IMR-90 (cell line): Measurements from ENCODE around the gene IL1A. TPM values are rescaled to one million over a fixed set of nuclear protein-coding genes. Genes with fewer than 3 reads are reported as not detected.

Source experiments
- ATAC-seq: fragments of 200-7000 bp; cut with Tn5 transposase; 2 replicates; pipeline ENCODE4 v1.9.1; 2020; ENCODE audit warnings: low read depth, mild to moderate bottlenecking, moderate library complexity
- BruUV-seq: library from RNA; stranded (reverse); fragments of 400-500 nt; replicated peaks from 2 replicates; lab custom pipeline; 2021; lab: Mats Ljungman, UMichigan
- CTCF ChIA-PET: fragments of 300-600 bp; formaldehyde crosslinking; extraction: SDS; loops from one replicate; lab custom pipeline; 2021; ENCODE audit warnings: antibody characterized with exemption; lab: Yijun Ruan, JAX
- POLR2A ChIA-PET: fragments of 300-600 bp; sonication (Branson Sonifier 250); formaldehyde crosslinking; loops from one replicate; lab custom pipeline; 2022; ENCODE audit warnings: antibody characterized with exemption; ENCODE audit not compliant: unreplicated experiment; lab: Charles Lee
- DNase-seq: peaks from one replicate; pipeline ENCODE4 v3.0.0; 2013
- H2AFZ ChIP-seq: replicated peaks from 2 replicates; pipeline ENCODE3; 2013; ENCODE audit warnings: low read length, mild to moderate bottlenecking; ENCODE audit not compliant: poor library complexity
- H2AK5ac ChIP-seq: 2 replicates; pipeline ENCODE4 v1.6.1; 2013; ENCODE audit warnings: low read depth, low read length, inconsistent platforms
- H2AK9ac ChIP-seq: replicated peaks from 2 replicates; pipeline ENCODE3; 2013; ENCODE audit warnings: mild to moderate bottlenecking, low read depth, low read length, moderate library complexity; ENCODE audit not compliant: poor library complexity
- H2BK120ac ChIP-seq: 2 replicates; pipeline ENCODE4 v1.6.1; 2013; ENCODE audit warnings: low read depth, low read length, inconsistent platforms
- H2BK15ac ChIP-seq: 3 replicates; pipeline ENCODE4 v1.6.1; 2013; ENCODE audit warnings: low read depth, low read length, inconsistent platforms
- H2BK20ac ChIP-seq: 2 replicates; pipeline ENCODE4 v1.6.1; 2013; ENCODE audit warnings: low read depth, mild to moderate bottlenecking, inconsistent platforms, low read length, moderate library complexity
- H2BK5ac ChIP-seq: 2 replicates; pipeline ENCODE4 v1.6.1; 2013; ENCODE audit warnings: mild to moderate bottlenecking, low read depth, low read length, inconsistent platforms; ENCODE audit not compliant: poor library complexity, severe bottlenecking
- H3K14ac ChIP-seq: replicated peaks from 2 replicates; pipeline ENCODE4 v1.6.1; 2013; ENCODE audit warnings: low read depth, low read length, inconsistent platforms
- H3K18ac ChIP-seq: 2 replicates; pipeline ENCODE4 v1.6.1; 2013; ENCODE audit warnings: low read depth, low read length, control low read depth
- H3K23ac ChIP-seq: 2 replicates; pipeline ENCODE4 v1.6.1; 2013; ENCODE audit warnings: low read depth, low read length, inconsistent platforms
- H3K27ac ChIP-seq: 2 replicates; pipeline ENCODE4 v1.5.1; 2013; ENCODE audit warnings: mild to moderate bottlenecking, control low read depth, low read length; ENCODE audit not compliant: insufficient read depth
- H3K27me3 ChIP-seq: 2 replicates; pipeline ENCODE4 v1.6.1; 2013; ENCODE audit warnings: low read length; ENCODE audit not compliant: control insufficient read depth, insufficient read depth
- H3K36me3 ChIP-seq: 2 replicates; pipeline ENCODE4 v1.6.1; 2013; ENCODE audit warnings: low read length, mixed read lengths; ENCODE audit not compliant: control insufficient read depth, insufficient read depth
- H3K4ac ChIP-seq: 2 replicates; pipeline ENCODE4 v1.6.1; 2013; ENCODE audit warnings: low read depth, low read length, inconsistent platforms
- H3K4me1 ChIP-seq: 2 replicates; pipeline ENCODE4 v1.6.1; 2013; ENCODE audit warnings: low read length, mixed read lengths; ENCODE audit not compliant: control insufficient read depth, insufficient read depth
- H3K4me2 ChIP-seq: 2 replicates; pipeline ENCODE4 v1.6.1; 2013; ENCODE audit warnings: low read depth, mild to moderate bottlenecking, control low read depth, low read length, moderate library complexity
- H3K4me3 ChIP-seq: 2 replicates; pipeline ENCODE4 v1.5.1; 2013; ENCODE audit warnings: low read depth, mild to moderate bottlenecking, control low read depth, low read length, moderate library complexity; ENCODE audit not compliant: insufficient read depth
- H3K56ac ChIP-seq: 2 replicates; pipeline ENCODE4 v1.6.1; 2013; ENCODE audit warnings: low read length, inconsistent platforms; ENCODE audit not compliant: insufficient read depth; ENCODE audit errors: extremely low read depth
- H3K79me1 ChIP-seq, 2 experiments: 2 replicates each; pipeline ENCODE4 v1.6.1; 2013; ENCODE audit warnings: low read length in 2 of 2, inconsistent platforms in 1 of 2, low read depth in 1 of 2
- H3K9ac ChIP-seq: 2 replicates; pipeline ENCODE4 v1.6.1; 2013; ENCODE audit warnings: low read depth, low read length, control low read depth
- H3K9me1 ChIP-seq: 2 replicates; pipeline ENCODE4 v1.6.1; 2013; ENCODE audit warnings: low read length, inconsistent platforms; ENCODE audit not compliant: insufficient read depth
- H3K9me3 ChIP-seq: 2 replicates; pipeline ENCODE4 v1.6.1; 2013; ENCODE audit warnings: low read length; ENCODE audit not compliant: control insufficient read depth, insufficient read depth
- H4K20me1 ChIP-seq: 2 replicates; pipeline ENCODE4 v1.6.1; 2013; ENCODE audit warnings: low read length, inconsistent platforms; ENCODE audit not compliant: insufficient read depth
- H4K5ac ChIP-seq: 2 replicates; pipeline ENCODE4 v1.6.1; 2013; ENCODE audit warnings: mild to moderate bottlenecking, low read depth, low read length, control low read depth
- H4K8ac ChIP-seq, 2 experiments: 2 replicates each; pipeline ENCODE4 v1.6.1; 2013; ENCODE audit warnings: low read depth in 2 of 2, low read length in 2 of 2, control low read depth in 1 of 2, inconsistent platforms in 1 of 2
- H4K91ac ChIP-seq: 2 replicates; pipeline ENCODE4 v1.6.1; 2013; ENCODE audit warnings: low read depth, low read length, inconsistent platforms; ENCODE audit not compliant: insufficient read depth
- BHLHE40 ChIP-seq: fragments of 150-350 bp; IDR thresholded peaks from 2 replicates; pipeline ENCODE4 v1.6.1; 2016; ENCODE audit warnings: mild to moderate bottlenecking, low read depth, low read length
- MAZ ChIP-seq: IDR thresholded peaks from 2 replicates; pipeline ENCODE4 v1.6.1; 2012; ENCODE audit warnings: low read depth, mild to moderate bottlenecking, low read length, improper control_type of control experiment, moderate library complexity, borderline replicate concordance
- MXI1 ChIP-seq: IDR thresholded peaks from 2 replicates; pipeline ENCODE4 v1.6.1; 2012; ENCODE audit warnings: low read depth, mild to moderate bottlenecking, low read length, moderate library complexity, borderline replicate concordance
- POLR2A ChIP-seq: IDR thresholded peaks from 2 replicates; pipeline ENCODE4 v1.6.1; 2012; ENCODE audit warnings: mild to moderate bottlenecking, low read depth, low read length
- RCOR1 ChIP-seq: IDR thresholded peaks from 2 replicates; pipeline ENCODE4 v1.6.1; 2012; ENCODE audit warnings: mild to moderate bottlenecking, low read length, improper control_type of control experiment; ENCODE audit not compliant: insufficient replicate concordance
- WGBS, 2 experiments: methylation state at CpG; one replicate each; pipeline versions ENCODE4 v1.1.5 to v1.1.7; 2013; ENCODE audit warnings: missing lambda C conversion rate in 2 of 2; ENCODE audit not compliant: insufficient read length in 1 of 2; ENCODE audit errors: extremely low coverage in 2 of 2; 5-methylcytosine and 5-hydroxymethylcytosine counted together
- dilution Hi-C: fragments of 300-500 bp; cut with HindIII; formaldehyde crosslinking; loops from one replicate; pipeline ENCODE4 v1.14.3; 2018; ENCODE audit warnings: low sequenced_read_pairs; ENCODE audit not compliant: unreplicated experiment
- in situ Hi-C: fragments of 300-500 bp; cut with MboI; formaldehyde crosslinking; loops from 3 replicates; pipeline ENCODE4 v1.14.3; 2019; ENCODE audit warnings: low sequenced_read_pairs, inconsistent platforms, mixed read lengths
- intact Hi-C: fragments of 100-400 bp; cut with micrococcal nuclease; formaldehyde crosslinking; loops from 2 replicates; pipeline ENCODE4 v1.10.0; 2022
- polyA plus RNA-seq, 3 experiments: library from polyadenylated mRNA; depleted of rRNA; stranded (reverse); fragments of >200 nt; gene quantifications; 2 replicates each; pipeline ENCODE4 v1.2.3, GENCODE V29; 2012; ENCODE audit warnings: low replicate concordance in 1 of 3
- total RNA-seq: library from RNA; depleted of rRNA; stranded (reverse); fragments of >200 nt; gene quantifications from 2 replicates; pipeline ENCODE4 v1.2.3, GENCODE V29; 2012

Gene IL1A
- total and polyA plus RNA-seq, 2 of the 4 experiments (the other 2 are of a cell fraction): 0.48 to 1.1 TPM

DNA sequence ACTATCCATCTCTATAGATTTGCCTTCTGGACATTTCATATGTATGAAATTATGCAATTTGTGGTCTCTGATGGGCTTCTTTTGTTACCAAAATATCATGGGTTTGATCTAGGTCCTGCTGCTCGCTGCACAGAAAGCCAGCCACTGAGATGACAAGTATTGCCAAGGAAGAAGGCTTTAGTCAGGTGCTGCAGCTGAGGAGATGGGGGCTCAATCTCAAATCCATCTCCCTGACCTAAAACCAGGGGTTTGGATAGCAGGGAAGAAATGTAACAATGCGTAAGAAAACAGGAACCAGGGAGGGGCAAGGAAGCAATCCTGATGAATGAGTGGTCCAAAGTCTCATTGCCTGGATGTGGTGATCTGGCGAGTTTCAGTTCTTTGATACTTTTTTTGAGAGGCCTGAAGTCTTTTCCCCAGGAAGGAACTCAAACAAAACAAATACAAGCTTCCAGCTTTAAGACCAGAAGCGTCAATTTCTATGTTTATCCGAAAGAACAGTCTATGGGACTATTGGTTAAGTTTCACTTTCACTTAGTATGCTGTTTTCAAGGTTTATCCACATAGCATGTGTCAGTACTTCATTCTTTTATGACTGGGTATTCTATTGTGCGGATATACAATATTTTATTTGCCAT lies 16.5 kb downstream of the IL1A start:
- dilution Hi-C loops: no loop called here
- Histone ChIP-seq H3K9me3 (0 out of 2 replicates have a peak, but pooled peaks cover 2% of the 10 kb centered on the region), H3K14ac (no peak overlapping the region), H2BK20ac (peak overlapping the region; percentile 33), H3K4ac (peak overlapping the region; percentile 54; the same call in 1 of the 2 replicates), H2BK5ac (no peak overlapping the region), H4K5ac (peak overlapping the region; percentile 35; the same call in 1 of the 2 replicates), H2BK120ac (peak overlapping the region; percentile 46), H3K18ac (peak overlapping the region; percentile 9; the same call in 1 of the 2 replicates), H3K27me3 (no peaks in the 10 kb centered on the region), H3K36me3 (no peaks in the 10 kb centered on the region), H4K20me1 (no peaks in the 10 kb centered on the region), H3K23ac (0 out of 2 replicates have a peak overlapping the region, but pooled peaks have one; percentile 2), H3K56ac (no peak overlapping the region), H4K8ac (peak overlapping the region in 1 of 2 experiments; percentile 31; a peak in 1 of 4 replicates), H3K79me1 (peaks cover 5 to 39% of the 10 kb centered on the region in 2 experiments; a peak in 3 of 4 replicates), H3K4me2 (peak overlapping the region; percentile 64; the same call in 1 of the 2 replicates), H2AFZ (peak overlapping the region; percentile 40), H3K4me1 (no peaks in the 10 kb centered on the region; the same call in 1 of the 2 replicates), H3K4me3 (no peak overlapping the region), H3K9ac (no peak overlapping the region), H2BK15ac (no peak overlapping the region), H2AK5ac (no peak overlapping the region), H3K27ac (no peak overlapping the region), H2AK9ac (no peak overlapping the region), H3K9me1 (peaks cover 2% of the 10 kb centered on the region; the same call in 1 of the 2 replicates), H4K91ac (peak overlapping the region; percentile 49; the same call in 1 of the 2 replicates)
- no TSS peak for BruUV-seq
- intact Hi-C loops: no loop called here
- no peak for ATAC-seq
- POLR2A ChIA-PET: no interaction called here
- in situ Hi-C loops: no loop called here
- WGBS, 2 experiments: no CpG with 5 or more reads among the region's 6 CpGs
- DNase-seq: no peak
- CTCF ChIA-PET: interaction anchor here (1.7 kb wide), 1 partner anchor 174 kb away, joined by 10 read pairs; no protein-coding TSS in a partner anchor
- TF ChIP-seq MXI1 (no peak), BHLHE40 (no peak), POLR2A (no peak), RCOR1 (no peak), MAZ (no peak)
